ENCODE results near the gene CARS2.
"Not testable (repeated sequence)": the region's sequence is repeated elsewhere in the genome, so short reads cannot be mapped to it uniquely, and the experiment has no call there.

CARS2 gene

GRCh38 chr13:110642291-110642981, 63.5 kb downstream of the CARS2 start:
- Mint-ChIP-seq H3K27ac (no peak overlapping the region), H3K36me3 (peaks cover 3% of the 10 kb centered on the region), H3K4me3 (no peak overlapping the region), H3K4me1 (no peaks in the 10 kb centered on the region), H3K27me3 (no peaks in the 10 kb centered on the region), H3K9me3 (no peaks in the 10 kb centered on the region)

DNA sequence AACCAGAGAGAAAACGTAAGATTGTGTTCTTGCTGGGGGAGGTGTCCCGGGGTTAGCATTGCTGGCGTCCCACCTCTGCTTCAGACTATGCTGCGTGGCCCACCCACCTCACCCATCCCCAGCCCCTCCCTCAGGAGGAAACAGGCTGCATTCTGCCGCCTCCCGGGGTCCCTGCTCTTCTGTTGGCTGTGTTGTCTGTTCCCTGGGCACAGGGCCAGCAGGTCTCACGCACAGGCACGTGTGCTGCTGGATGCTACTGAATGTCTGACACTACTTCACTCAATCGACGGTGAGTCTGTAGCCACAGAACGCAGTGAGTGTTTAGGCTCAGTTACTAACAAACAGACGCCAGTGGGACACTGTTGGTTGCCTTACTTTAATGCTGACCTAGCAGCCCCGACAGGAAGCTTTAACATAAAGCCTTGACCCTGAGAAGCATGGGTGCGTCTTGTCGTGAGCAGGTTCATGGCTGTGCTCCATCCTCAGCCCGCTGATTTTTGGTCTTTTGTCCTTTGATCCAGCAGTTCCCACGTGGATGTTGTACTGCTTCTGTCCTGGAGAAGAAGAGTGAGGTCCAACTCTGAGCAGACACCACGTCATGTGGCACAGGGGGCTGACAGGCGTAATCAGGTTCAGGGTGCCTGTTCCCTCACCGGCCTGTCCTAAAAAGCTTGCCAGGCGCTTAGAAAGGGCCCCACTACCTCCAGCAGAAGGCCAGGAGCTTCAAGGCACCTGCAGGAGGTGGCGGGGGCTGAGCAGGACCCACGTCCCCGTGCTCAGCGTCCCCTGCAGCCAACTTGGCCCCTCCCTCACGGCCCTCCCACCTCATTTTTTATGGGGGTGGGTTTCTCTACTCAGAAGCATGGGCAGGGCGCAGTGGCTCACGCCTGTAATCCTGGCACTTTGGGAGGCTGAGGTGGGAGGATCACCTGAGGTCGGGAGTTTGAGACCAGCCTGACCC, 64.6 kb downstream of the CARS2 start:
- peaks cover 3% of the 10 kb centered on the region for H3K36me3 Mint-ChIP-seq
- H3K27ac Mint-ChIP-seq, result no peak overlapping the region
- H3K9me3 Mint-ChIP-seq, result no peaks in the 10 kb centered on the region
- H3K4me1 Mint-ChIP-seq, result no peaks in the 10 kb centered on the region
- no peaks in the 10 kb centered on the region for H3K27me3 Mint-ChIP-seq
- no peak overlapping the region for H3K4me3 Mint-ChIP-seq

- Mint-ChIP-seq H3K27ac (no peak overlapping the region), H3K36me3 (peaks cover 3% of the 10 kb centered on the region), H3K4me1 (no peaks in the 10 kb centered on the region), H3K9me3 (no peaks in the 10 kb centered on the region), H3K27me3 (no peaks in the 10 kb centered on the region), H3K4me3 (no peak overlapping the region)
These were observed 65.3 kb downstream of the CARS2 start for GRCh38 chr13:110640591-110641029.

DNA sequence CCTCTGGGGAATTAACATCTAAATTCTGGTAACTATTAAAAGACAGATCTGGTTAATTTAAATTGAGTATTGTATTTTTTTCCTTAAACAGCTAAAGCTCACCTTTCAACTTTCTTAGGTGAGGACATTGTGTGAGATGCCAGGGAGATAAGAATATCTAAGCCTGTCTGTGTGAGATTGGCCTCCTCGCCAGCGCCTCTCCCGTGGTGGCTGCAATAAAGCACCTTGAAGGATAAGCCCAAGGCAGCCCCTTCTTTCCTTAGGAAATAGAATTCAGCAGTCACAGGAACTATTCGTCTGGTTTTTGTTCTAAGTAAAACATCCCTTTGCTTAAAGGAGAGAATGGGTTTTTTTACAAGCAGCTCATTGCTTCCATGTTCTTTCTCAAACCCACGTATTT, 66.0 kb downstream of the CARS2 start:
- Mint-ChIP-seq H3K4me1 (no peaks in the 10 kb centered on the region), H3K9me3 (no peaks in the 10 kb centered on the region), H3K27me3 (no peaks in the 10 kb centered on the region), H3K4me3 (no peak overlapping the region), H3K36me3 (peaks cover 3% of the 10 kb centered on the region), H3K27ac (no peak overlapping the region)

GRCh38 chr13:110638814-110639806, 66.8 kb downstream of the CARS2 start:
- Mint-ChIP-seq H3K9me3 (no peaks in the 10 kb centered on the region), H3K27me3 (no peaks in the 10 kb centered on the region), H3K27ac (peak overlapping the region; percentile 43), H3K4me1 (no peaks in the 10 kb centered on the region), H3K4me3 (no peak overlapping the region), H3K36me3 (peaks cover 3% of the 10 kb centered on the region)

DNA sequence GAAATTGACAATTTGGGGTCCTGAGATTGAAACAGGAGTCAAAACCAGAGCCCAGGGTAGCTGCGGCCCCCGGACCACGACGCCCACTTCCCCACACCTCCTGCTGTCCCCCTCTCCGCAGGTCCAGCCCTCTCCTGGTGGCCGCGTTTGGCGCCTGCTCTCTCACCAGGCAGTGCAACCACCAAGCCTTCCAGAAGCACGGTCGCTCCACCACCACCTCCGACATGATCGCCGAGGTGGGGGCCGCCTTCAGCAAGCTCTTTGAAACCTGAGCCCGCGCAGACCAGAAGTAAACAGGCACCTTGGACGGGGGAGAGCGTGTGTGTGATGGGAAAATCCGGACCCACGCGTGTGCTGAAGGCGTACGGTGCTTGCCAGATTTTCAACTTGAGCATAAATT, 67.7 kb downstream of the CARS2 start:
- no peaks in the 10 kb centered on the region for H3K27me3 Mint-ChIP-seq
- no peaks in the 10 kb centered on the region for H3K4me1 Mint-ChIP-seq
- peaks cover 3% of the 10 kb centered on the region for H3K36me3 Mint-ChIP-seq
- no peaks in the 10 kb centered on the region for H3K9me3 Mint-ChIP-seq
- no peak overlapping the region for H3K4me3 Mint-ChIP-seq
- no peak overlapping the region for H3K27ac Mint-ChIP-seq

DNA sequence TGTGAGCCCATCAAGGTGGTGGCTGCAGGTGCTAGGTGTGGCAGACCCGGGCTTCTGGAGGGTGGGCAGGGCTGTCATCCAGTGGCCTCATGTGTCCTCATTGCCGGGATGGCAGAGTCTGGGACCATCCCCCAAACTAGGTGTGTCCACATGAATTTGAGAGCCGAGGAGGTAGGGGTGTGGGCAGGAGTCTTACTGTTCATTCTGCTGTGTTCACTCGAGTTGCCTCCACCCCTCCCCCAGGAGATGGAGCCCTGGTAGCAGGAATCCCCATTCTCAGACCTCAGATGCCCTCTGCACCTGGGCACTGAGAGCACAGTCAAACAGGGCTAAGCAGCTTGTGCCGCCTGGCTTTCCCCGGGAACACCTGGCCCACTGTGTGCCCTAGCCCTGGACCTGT, 68.2 kb downstream of the CARS2 start:
- Mint-ChIP-seq H3K27ac (no peak overlapping the region), H3K36me3 (peaks cover 3% of the 10 kb centered on the region), H3K9me3 (no peaks in the 10 kb centered on the region), H3K4me3 (no peak overlapping the region), H3K4me1 (no peaks in the 10 kb centered on the region), H3K27me3 (no peaks in the 10 kb centered on the region)

GRCh38 chr13:110637275-110637674, 68.6 kb downstream of the CARS2 start:
- Mint-ChIP-seq H3K9me3 (no peaks in the 10 kb centered on the region), H3K36me3 (peaks cover 3% of the 10 kb centered on the region), H3K27me3 (no peaks in the 10 kb centered on the region), H3K4me3 (no peak overlapping the region), H3K27ac (no peak overlapping the region), H3K4me1 (no peaks in the 10 kb centered on the region)

DNA sequence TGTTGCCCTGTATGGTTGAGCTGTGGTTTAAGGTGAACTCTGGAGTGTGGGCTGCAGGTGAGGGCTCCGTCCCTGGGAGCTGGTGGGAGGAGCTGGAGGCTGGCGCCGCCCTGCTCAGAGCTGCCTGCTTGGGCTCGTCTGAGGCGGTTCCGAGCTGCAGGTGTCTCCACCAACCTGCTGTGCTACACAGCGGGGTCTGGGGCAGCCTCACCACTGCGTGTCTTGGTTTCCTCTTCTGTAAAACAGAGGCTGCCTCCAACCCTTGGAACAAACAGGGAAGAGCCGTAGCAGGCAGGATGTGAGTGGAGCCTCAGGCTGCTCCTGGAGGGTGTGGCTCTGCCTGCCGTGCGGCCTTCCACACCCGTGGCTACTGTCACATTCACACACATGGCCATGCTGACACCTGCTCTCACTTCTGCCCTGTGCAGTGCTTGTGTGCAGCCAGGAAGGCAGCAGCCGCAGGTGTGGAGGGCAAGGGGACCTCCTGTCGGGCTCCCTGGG, 69.2 kb downstream of the CARS2 start:
- H3K27ac Mint-ChIP-seq, result no peak overlapping the region
- no peaks in the 10 kb centered on the region for H3K27me3 Mint-ChIP-seq
- H3K4me1 Mint-ChIP-seq, result peaks cover 5% of the 10 kb centered on the region
- H3K36me3 Mint-ChIP-seq, result peaks cover 4% of the 10 kb centered on the region
- H3K9me3 Mint-ChIP-seq, result no peaks in the 10 kb centered on the region
- no peak overlapping the region for H3K4me3 Mint-ChIP-seq

- H3K4me3 Mint-ChIP-seq, result no peak overlapping the region
- peaks cover 4% of the 10 kb centered on the region for H3K36me3 Mint-ChIP-seq
- no peak overlapping the region for H3K27ac Mint-ChIP-seq
- H3K9me3 Mint-ChIP-seq, result no peaks in the 10 kb centered on the region
- H3K4me1 Mint-ChIP-seq, result peaks cover 9% of the 10 kb centered on the region
- H3K27me3 Mint-ChIP-seq, result no peaks in the 10 kb centered on the region
These were observed 69.9 kb downstream of the CARS2 start for GRCh38 chr13:110636053-110636475.

DNA sequence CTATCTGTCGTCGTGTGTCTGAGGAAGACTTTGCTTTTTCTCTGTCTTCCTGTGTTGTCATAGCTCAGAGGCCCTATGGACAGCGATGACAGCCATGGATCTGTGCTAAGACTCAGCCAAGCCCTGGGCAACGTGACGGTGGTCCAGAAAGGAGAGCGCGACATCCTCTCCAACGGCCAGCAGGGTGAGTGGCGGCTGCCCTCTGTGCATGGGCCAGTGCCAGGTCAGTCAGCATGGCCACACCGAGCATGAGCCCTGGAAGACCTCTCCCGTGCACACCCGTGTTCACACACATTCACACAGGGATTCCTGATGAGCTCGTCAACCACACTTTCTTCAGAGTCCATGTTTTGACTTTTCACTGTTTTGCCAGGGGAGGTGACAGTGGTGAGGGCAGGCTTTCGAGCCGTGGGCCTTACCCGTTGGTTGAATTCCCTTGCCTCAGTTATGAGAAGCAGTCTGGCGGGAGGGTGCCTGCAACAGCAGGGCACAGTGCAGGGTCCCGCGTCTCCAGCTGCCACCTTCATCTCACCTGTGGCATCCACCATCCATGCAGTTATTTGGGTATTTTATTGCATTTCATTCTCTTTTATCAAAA, 70.4 kb downstream of the CARS2 start:
- Mint-ChIP-seq H3K9me3 (no peaks in the 10 kb centered on the region), H3K27me3 (no peaks in the 10 kb centered on the region), H3K4me3 (no peak overlapping the region), H3K4me1 (peaks cover 15% of the 10 kb centered on the region), H3K36me3 (peaks cover 4% of the 10 kb centered on the region), H3K27ac (no peak overlapping the region)

- Mint-ChIP-seq H3K27me3 (no peaks in the 10 kb centered on the region), H3K4me1 (peaks cover 24% of the 10 kb centered on the region), H3K4me3 (no peak overlapping the region), H3K36me3 (peaks cover 4% of the 10 kb centered on the region), H3K27ac (no peak overlapping the region), H3K9me3 (no peaks in the 10 kb centered on the region)
These were observed 71.4 kb downstream of the CARS2 start for GRCh38 chr13:110634558-110634957.

GRCh38 chr13:110633776-110634175, 72.1 kb downstream of the CARS2 start:
- no peak overlapping the region for H3K4me3 Mint-ChIP-seq
- H3K9me3 Mint-ChIP-seq, result no peaks in the 10 kb centered on the region
- peaks cover 2% of the 10 kb centered on the region for H3K36me3 Mint-ChIP-seq
- peaks cover 32% of the 10 kb centered on the region for H3K4me1 Mint-ChIP-seq
- no peaks in the 10 kb centered on the region for H3K27me3 Mint-ChIP-seq
- H3K27ac Mint-ChIP-seq, result no peak overlapping the region

DNA sequence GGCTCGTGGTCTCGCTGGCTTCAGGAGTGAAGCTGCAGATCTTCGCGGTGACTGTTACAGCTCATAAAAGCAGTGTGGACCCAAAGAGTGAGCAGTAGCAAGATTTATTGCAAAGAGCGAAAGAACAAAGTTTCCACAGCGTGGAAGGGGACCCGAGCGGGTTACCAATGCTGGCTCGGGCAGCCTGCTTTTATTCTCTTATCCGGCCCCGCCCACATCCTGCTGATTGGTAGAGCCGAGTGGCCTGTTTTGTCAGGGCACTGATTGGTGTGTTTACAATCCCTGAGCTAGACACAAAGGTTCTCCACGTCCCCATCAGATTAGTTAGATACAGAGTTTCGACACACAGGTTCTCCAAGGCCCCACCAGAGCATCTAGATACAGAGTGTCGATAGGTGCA, 73.7 kb downstream of the CARS2 start:
- not testable (repeated sequence) for H3K9me3 Mint-ChIP-seq, H3K36me3 Mint-ChIP-seq, H3K27ac Mint-ChIP-seq, H3K27me3 Mint-ChIP-seq, H3K4me3 Mint-ChIP-seq
- H3K4me1 Mint-ChIP-seq, result peaks cover 43% of the 10 kb centered on the region
